Motor neuron (in vitro differentiated cells): ENCODE measurements around the gene PTPRM. TPM values are rescaled to one million over a fixed set of nuclear protein-coding genes. Genes with fewer than 3 reads are reported as not detected.

Experiments
- ATAC-seq, 8 experiments: fragments of 200-7000 bp; cut with Tn5 transposase; replicated peaks in 6 of 8; 2 replicates each; pipeline ENCODE4 v1.8.0; 2021; ENCODE audit warnings: mild to moderate bottlenecking in 8 of 8, moderate library complexity in 8 of 8
- H3K27ac ChIP-seq, 2 donors: fragments of 250-450 bp; sonication (Bioruptor Pico); 2 replicates each; pipeline ENCODE4 v1.9.0; 2021; ENCODE audit warnings: antibody characterized with exemption in 2 of 2, mild to moderate bottlenecking in 2 of 2, moderate library complexity in 1 of 2
- H3K4me1 ChIP-seq, 2 donors: fragments of 250-450 bp; sonication (Bioruptor Pico); replicated peaks in 1 of 2; 2 replicates each; pipeline ENCODE4 v1.6.1; 2021; ENCODE audit warnings: antibody characterized with exemption in 2 of 2, mild to moderate bottlenecking in 2 of 2, moderate library complexity in 1 of 2
- H3K4me3 ChIP-seq, 5 donors: fragments of 250-450 bp; sonication (Bioruptor Pico); 2 replicates each; pipeline ENCODE4 v1.9.0; 2021; ENCODE audit warnings: antibody characterized with exemption in 5 of 5, mild to moderate bottlenecking in 5 of 5, moderate library complexity in 4 of 5
- WGBS, 10 experiments: fragments of 450-650 bp; shearing (Covaris generic); methylation state at CpG; one replicate each; pipeline ENCODE4 v1.0.0; 2022; 5-methylcytosine and 5-hydroxymethylcytosine counted together
- in situ Hi-C, 9 experiments: fragments of 400-800 bp; cut with MboI; loops; one replicate each; pipeline ENCODE4 v1.15.0; 2021; ENCODE audit warnings: low sequenced_read_pairs in 9 of 9, low pct_unique_long_range_greater_than_20kb in 2 of 9; ENCODE audit not compliant: unreplicated experiment in 9 of 9
- total RNA-seq, 8 experiments: library from RNA; unstranded; fragments of 300-600 nt; gene quantifications; 2 replicates each; pipeline versions ENCODE4 v1.2.3 to v1.2.4, GENCODE V29; 2022

The PTPRM gene
- total RNA-seq, 8 experiments from 2014 or later = 12.9 to 106 (median 66.9) TPM

GRCh38 chr18:7772951-7773350 is 205.8 kb downstream of the PTPRM start:
- ATAC-seq = no peak
- in situ Hi-C loops = loop anchor here in 1 of 9 experiments (25.0 kb wide), 1 partner anchor 186 kb away; no protein-coding TSS in a partner anchor
- WGBS, 10 experiments = 14 to 100% (median 81%) methylated on average over 2 of the region's 2 CpGs
- Histone ChIP-seq H3K4me1 (no peaks in the 10 kb centered on the region), H3K4me3 (no peak overlapping the region), H3K27ac (no peak overlapping the region)

DNA sequence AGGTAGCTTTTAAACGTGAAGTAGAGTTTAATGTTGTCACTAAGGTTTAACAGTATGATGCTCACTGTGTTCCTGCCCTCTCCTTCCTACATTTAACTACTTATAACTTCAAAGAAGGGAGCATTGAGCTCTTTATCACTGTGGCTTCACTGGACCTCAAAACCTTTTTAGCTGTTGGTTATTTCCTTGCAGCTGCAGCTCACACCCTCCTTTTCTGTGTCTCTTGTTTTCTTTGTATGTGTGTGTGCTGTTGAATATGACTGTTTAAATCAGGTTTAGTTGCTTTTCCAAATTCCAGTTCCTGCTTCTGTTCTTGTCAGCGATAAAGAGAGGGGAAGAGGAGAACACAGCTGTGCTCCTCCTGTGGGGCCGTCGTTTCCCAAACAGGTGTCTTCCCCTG is 208.0 kb downstream of the PTPRM start:
- no peak overlapping the region for H3K27ac ChIP-seq
- ATAC-seq = no peak
- WGBS, 10 experiments = 60 to 100% (median 76%) methylated on average over 1 to 4 of the region's 4 CpGs; no CpG with 5 or more reads in 2 of the 10 experiments
- no peak overlapping the region for H3K4me3 ChIP-seq
- H3K4me1 ChIP-seq = no peaks in the 10 kb centered on the region
- in situ Hi-C loops = loop anchor here in 3 of 9 experiments (25.0 kb wide), 2 partner anchors 162 to 612 kb away; no protein-coding TSS in a partner anchor

DNA sequence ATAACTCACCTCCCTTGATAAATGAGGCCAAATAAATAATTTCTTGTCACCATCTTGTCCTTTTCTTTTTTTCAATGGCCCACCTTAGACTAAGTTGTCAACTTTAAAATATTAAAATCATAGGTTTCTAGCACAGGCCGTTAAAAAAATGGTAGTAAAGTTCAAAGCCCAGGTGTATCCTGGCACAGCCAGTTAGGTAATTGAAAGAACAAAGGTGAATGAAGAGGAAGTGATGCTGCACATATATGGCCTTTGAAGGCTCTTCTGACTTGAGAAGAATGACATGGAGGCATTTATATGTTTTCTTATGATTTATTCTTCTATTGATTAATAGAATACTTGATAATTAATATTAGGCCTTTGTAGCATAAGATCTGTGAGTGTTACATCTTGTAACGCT is 208.7 kb downstream of the PTPRM start:
- 0 to 100% (median 85%) methylated on average over 1 to 2 of the region's 2 CpGs for WGBS, 10 experiments
- Histone ChIP-seq H3K4me1 (no peaks in the 10 kb centered on the region), H3K4me3 (no peak overlapping the region), H3K27ac (no peak overlapping the region)
- ATAC-seq = no peak
- in situ Hi-C loops = loop anchor here in 3 of 9 experiments (25.0 kb wide), 2 partner anchors 161 to 611 kb away; no protein-coding TSS in a partner anchor

- WGBS, 10 experiments = 75 to 98% (median 92%) methylated on average over 3 to 6 of the region's 7 CpGs
- in situ Hi-C loops = loop anchor here in 3 of 9 experiments (25.0 kb wide), 2 partner anchors 159 to 609 kb away; no protein-coding TSS in a partner anchor
- Histone ChIP-seq H3K27ac (no peak overlapping the region), H3K4me3 (no peak overlapping the region), H3K4me1 (no peaks in the 10 kb centered on the region)
- no peak for ATAC-seq
Measured at GRCh38 chr18:7778181-7778580, 211.1 kb downstream of the PTPRM start.

GRCh38 chr18:7779211-7779610 is 212.1 kb downstream of the PTPRM start:
- no peaks in the 10 kb centered on the region for H3K4me1 ChIP-seq
- H3K27ac ChIP-seq = no peak overlapping the region
- in situ Hi-C loops = loop anchor here in 3 of 9 experiments (25.0 kb wide), 2 partner anchors 158 to 608 kb away; no protein-coding TSS in a partner anchor
- ATAC-seq = no peak
- H3K4me3 ChIP-seq = no peak overlapping the region
- WGBS, 10 experiments = 54 to 100% (median 86%) methylated on average over 1 to 3 of the region's 3 CpGs; no CpG with 5 or more reads in 1 of the 10 experiments

DNA sequence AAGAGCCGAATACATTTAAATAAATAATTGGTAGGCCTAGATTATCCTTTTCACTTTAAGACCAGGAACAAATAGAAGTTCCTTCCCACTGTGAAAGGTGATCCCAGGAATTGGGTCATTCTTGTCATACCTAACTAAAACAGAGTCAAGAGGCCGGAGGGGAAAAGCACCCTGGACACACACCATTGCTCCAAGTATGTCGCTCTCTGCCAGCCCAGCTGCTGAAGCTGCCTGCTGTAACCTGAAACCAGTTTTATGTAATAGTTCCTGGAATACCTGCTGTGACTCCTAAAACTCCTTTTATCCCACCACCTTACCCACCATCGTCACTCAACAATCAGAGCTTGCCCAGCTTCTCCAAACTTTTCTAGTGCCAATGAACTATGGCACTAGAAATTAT is 217.1 kb downstream of the PTPRM start:
- H3K4me1 ChIP-seq = peaks cover 0 to 15% of the 10 kb centered on the region in 2 donors
- 92 to 100% (median 100%) methylated on average over 1 to 4 of the region's 4 CpGs; no CpG with 5 or more reads in 1 of the 10 experiments for WGBS, 10 experiments
- in situ Hi-C loops = loop anchor here in 3 of 9 experiments (25.0 kb wide), 2 partner anchors 153 to 603 kb away; no protein-coding TSS in a partner anchor
- no peak for ATAC-seq
- H3K4me3 ChIP-seq = no peak overlapping the region
- no peak overlapping the region for H3K27ac ChIP-seq

DNA sequence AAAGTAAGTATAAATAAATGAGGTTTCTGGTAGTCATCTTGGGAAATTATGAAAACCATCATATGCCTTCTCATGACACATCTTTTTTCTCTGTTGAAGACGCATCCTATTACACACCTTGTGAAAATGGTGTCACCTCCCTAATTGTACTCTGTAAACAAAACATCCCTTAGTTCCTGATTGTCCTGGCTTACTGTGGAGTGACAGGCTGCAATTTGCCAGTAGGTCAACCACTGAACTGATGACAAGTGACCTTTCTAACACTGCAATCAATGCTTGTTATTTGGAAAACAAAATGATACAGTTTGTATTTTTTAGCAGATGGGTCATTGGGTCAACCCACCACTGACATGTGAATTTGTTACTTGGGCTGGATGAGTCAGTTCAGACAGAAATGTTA is 219.5 kb downstream of the PTPRM start:
- peak in 6 of 8 experiments; percentile 36 to 69 (median 44) for ATAC-seq
- peaks cover 0 to 31% of the 10 kb centered on the region in 2 donors for H3K4me1 ChIP-seq
- H3K4me3 ChIP-seq = no peak overlapping the region
- in situ Hi-C loops = loop anchor here in 3 of 9 experiments (25.0 kb wide), 2 partner anchors 151 to 601 kb away; no protein-coding TSS in a partner anchor
- no peak overlapping the region for H3K27ac ChIP-seq
- 33 to 83% (median 67%) methylated on average over 1 of the region's 1 CpG; no CpG with 5 or more reads in 5 of the 10 experiments for WGBS, 10 experiments

GRCh38 chr18:7787339-7787738 is 220.2 kb downstream of the PTPRM start:
- WGBS, 10 experiments = 60 to 100% (median 92%) methylated on average over 1 to 2 of the region's 2 CpGs; no CpG with 5 or more reads in 4 of the 10 experiments
- in situ Hi-C loops = loop anchor here in 3 of 9 experiments (25.0 kb wide), 2 partner anchors 150 to 600 kb away; no protein-coding TSS in a partner anchor

GRCh38 chr18:7789856-7790552 is 222.9 kb downstream of the PTPRM start:
- H3K4me3 ChIP-seq = no peak overlapping the region
- peak; percentile 60 to 94 (median 74) for ATAC-seq
- peaks cover 0 to 37% of the 10 kb centered on the region in 2 donors for H3K4me1 ChIP-seq
- WGBS, 10 experiments = 11 to 86% (median 52%) methylated on average over 1 to 5 of the region's 5 CpGs; no CpG with 5 or more reads in 4 of the 10 experiments
- in situ Hi-C loops = loop anchor here in 3 of 9 experiments (25.0 kb wide), 2 partner anchors 147 to 597 kb away; no protein-coding TSS in a partner anchor
- no peak overlapping the region for H3K27ac ChIP-seq

More at GRCh38 chr18:7787339-7787738, 220.2 kb downstream of the PTPRM start:
- peaks cover 0 to 37% of the 10 kb centered on the region in 2 donors for H3K4me1 ChIP-seq
- no peak overlapping the region for H3K27ac ChIP-seq
- H3K4me3 ChIP-seq = no peak overlapping the region
- peak in 2 of 8 experiments; percentile 11 to 16 for ATAC-seq

DNA sequence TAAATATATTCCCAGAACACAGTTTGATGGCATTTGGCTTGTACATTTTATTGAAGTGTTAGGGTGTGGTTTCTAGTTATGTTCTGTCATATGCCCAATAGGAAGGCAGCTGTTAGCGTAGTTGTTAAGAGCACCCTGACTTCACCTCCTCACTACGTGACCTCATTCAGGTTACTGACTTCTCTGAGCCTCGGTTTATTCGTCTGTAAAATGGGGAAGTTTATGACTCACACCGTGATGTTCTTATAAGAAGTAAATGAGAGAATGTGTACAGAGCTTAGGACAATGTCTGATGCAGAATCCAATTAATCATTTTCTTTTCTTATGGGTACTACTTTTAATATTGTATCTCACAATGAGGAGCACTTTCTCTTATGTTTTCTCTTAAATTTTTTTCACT is 226.0 kb downstream of the PTPRM start:
- Histone ChIP-seq H3K4me1 (peaks cover 0 to 22% of the 10 kb centered on the region in 2 donors), H3K27ac (no peak overlapping the region), H3K4me3 (no peak overlapping the region)
- in situ Hi-C loops = loop anchor here in 3 of 9 experiments (25.0 kb wide), 2 partner anchors 144 to 594 kb away; no protein-coding TSS in a partner anchor
- peak in 1 of 8 experiments; percentile 38 for ATAC-seq
- WGBS, 10 experiments = 82 to 100% (median 95%) methylated on average over 1 to 5 of the region's 5 CpGs

- no peak for ATAC-seq
- 50 to 100% (median 78%) methylated on average over 1 to 3 of the region's 4 CpGs for WGBS, 10 experiments
- Histone ChIP-seq H3K4me1 (peaks cover 7 to 37% of the 10 kb centered on the region in 2 donors), H3K4me3 (no peak overlapping the region), H3K27ac (no peak overlapping the region)
- in situ Hi-C loops = no loop called here
Measured at GRCh38 chr18:7803956-7804469, 236.9 kb downstream of the PTPRM start.

- Histone ChIP-seq H3K4me1 (peaks cover 7 to 43% of the 10 kb centered on the region in 2 donors), H3K4me3 (no peak overlapping the region), H3K27ac (no peak overlapping the region)
- 78 to 100% (median 91%) methylated on average over 1 to 2 of the region's 2 CpGs; no CpG with 5 or more reads in 2 of the 10 experiments for WGBS, 10 experiments
- no peak for ATAC-seq
- in situ Hi-C loops = no loop called here
Measured at GRCh38 chr18:7805096-7805495, 238.0 kb downstream of the PTPRM start.

GRCh38 chr18:7805880-7806279 is 238.8 kb downstream of the PTPRM start:
- H3K4me3 ChIP-seq = no peak overlapping the region
- in situ Hi-C loops = no loop called here
- peaks cover 7 to 51% of the 10 kb centered on the region in 2 donors for H3K4me1 ChIP-seq
- H3K27ac ChIP-seq = no peak overlapping the region
- WGBS, 10 experiments = 50 to 100% (median 100%) methylated on average over 1 of the region's 1 CpG; no CpG with 5 or more reads in 3 of the 10 experiments
- no peak for ATAC-seq
